ENCODE measurements around the gene AP3S1. TPM values are rescaled to one million over a fixed set of nuclear protein-coding genes. Genes with fewer than 3 reads are reported as not detected.
A peak's percentile ranks its signal among the peaks of the same experiment; 100 is the strongest.

AP3S1 gene
- total and polyA plus RNA-seq, 2 of the 13 experiments (the other 11 are each of a cell fraction or from before 2014, with no cell fraction given) = 50.5 to 85.9 TPM

- TF ChIP-seq ZNF772 (CRISPR knock-in tag; IDR thresholded peaks at IDR 0.05) = no peak
- peak; percentile 90 for TF ChIP-seq FOXK2 (IDR thresholded peaks at IDR 0.05)
- TF ChIP-seq RERE (CRISPR knock-in tag; IDR thresholded peaks at IDR 0.05; ENCODE audit: low read depth) = no peak
- TF ChIP-seq HOXA7 (CRISPR knock-in tag; IDR thresholded peaks at IDR 0.05) = no peak
- TF ChIP-seq ZNF747 (CRISPR knock-in tag; IDR thresholded peaks at IDR 0.05; ENCODE audit: borderline replicate concordance) = 0 out of 2 replicates have a peak, but pooled peaks have one; percentile 47
- peak; percentile 68 for TF ChIP-seq ZNF777 (CRISPR knock-in tag; IDR thresholded peaks at IDR 0.05)
- TF ChIP-seq GABPA (IDR thresholded peaks at IDR 0.05; ENCODE audit: low read depth, low read length) = no peak
- TF ChIP-seq GABPA (CRISPR knock-in tag; IDR thresholded peaks at IDR 0.05; ENCODE audit: low read depth) = no peak
- no peak for TF ChIP-seq HINFP (CRISPR knock-in tag; IDR thresholded peaks at IDR 0.05; ENCODE audit: low read depth)
- no peak; the same call in 1 of the 2 replicates for TF ChIP-seq ZBTB20 (CRISPR knock-in tag; IDR thresholded peaks at IDR 0.05; ENCODE audit: borderline replicate concordance, low read depth)
- no peak for TF ChIP-seq PHB2 (IDR thresholded peaks at IDR 0.05; ENCODE audit: partially characterized antibody)
- TF ChIP-seq ETV6 (CRISPR knock-in tag; conservative IDR thresholded peaks at IDR 0.05) = no peak
- 0 out of 2 replicates have a peak, but pooled peaks have one; percentile 46 for TF ChIP-seq EZH2 (conservative IDR thresholded peaks at IDR 0.05; ENCODE audit: low read depth, low read length)
- no peak for TF ChIP-seq ZNF276 (CRISPR knock-in tag; IDR thresholded peaks at IDR 0.05; ENCODE audit: low read depth)
- TF ChIP-seq NCOR1 (IDR thresholded peaks at IDR 0.05; ENCODE audit: borderline replicate concordance, low read length) = no peak
- TF ChIP-seq ZNF124 (CRISPR knock-in tag; IDR thresholded peaks at IDR 0.05) = no peak
- TF ChIP-seq CCDC6 (CRISPR knock-in tag; IDR thresholded peaks at IDR 0.05) = no peak
- no peak for TF ChIP-seq ZNF563 (CRISPR knock-in tag; IDR thresholded peaks at IDR 0.05)
- no peak for TF ChIP-seq SRSF9 (IDR thresholded peaks at IDR 0.05; ENCODE audit: borderline replicate concordance, insufficient read depth, low read depth, low read length, poor library complexity, severe bottlenecking)
- 0 out of 2 replicates have a peak, but pooled peaks have one; percentile 53 for TF ChIP-seq ARNT2 (CRISPR knock-in tag; IDR thresholded peaks at IDR 0.05; ENCODE audit: low read depth)
Measured at GRCh38 chr5:115816226-115817081, 25.3 kb upstream of the AP3S1 start, which contains the start of gene CDO1 (continued).

Measured in HepG2 (cell line).